ENCODE measurements around the gene FMNL2. TPM values are rescaled to one million over a fixed set of nuclear protein-coding genes. Genes with fewer than 3 reads are reported as not detected.

FMNL2 gene
- total RNA-seq, 1 experiment from 2014 or later, result 33.6 TPM

DNA sequence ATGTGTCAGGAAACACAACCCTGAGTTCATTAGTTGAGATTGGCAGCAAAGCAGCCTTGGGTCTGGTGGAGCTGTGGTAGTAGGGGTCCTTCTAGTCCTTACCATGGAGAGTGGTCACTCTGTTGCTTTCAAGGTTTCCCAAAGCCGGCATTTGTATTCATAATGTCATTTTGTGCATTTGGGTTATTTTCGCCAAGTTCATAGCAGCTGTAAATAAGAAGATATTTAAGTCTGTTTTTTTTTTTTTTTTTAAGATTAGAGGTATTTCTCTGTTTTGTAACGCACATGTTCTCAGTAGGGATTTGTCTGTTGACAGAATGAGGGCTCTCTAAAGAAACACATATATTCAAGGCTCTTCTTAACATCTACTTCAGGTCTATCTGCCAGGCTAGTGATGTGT, 268.2 kb downstream of the FMNL2 start:
- TF ChIP-seq, protein P1, sequence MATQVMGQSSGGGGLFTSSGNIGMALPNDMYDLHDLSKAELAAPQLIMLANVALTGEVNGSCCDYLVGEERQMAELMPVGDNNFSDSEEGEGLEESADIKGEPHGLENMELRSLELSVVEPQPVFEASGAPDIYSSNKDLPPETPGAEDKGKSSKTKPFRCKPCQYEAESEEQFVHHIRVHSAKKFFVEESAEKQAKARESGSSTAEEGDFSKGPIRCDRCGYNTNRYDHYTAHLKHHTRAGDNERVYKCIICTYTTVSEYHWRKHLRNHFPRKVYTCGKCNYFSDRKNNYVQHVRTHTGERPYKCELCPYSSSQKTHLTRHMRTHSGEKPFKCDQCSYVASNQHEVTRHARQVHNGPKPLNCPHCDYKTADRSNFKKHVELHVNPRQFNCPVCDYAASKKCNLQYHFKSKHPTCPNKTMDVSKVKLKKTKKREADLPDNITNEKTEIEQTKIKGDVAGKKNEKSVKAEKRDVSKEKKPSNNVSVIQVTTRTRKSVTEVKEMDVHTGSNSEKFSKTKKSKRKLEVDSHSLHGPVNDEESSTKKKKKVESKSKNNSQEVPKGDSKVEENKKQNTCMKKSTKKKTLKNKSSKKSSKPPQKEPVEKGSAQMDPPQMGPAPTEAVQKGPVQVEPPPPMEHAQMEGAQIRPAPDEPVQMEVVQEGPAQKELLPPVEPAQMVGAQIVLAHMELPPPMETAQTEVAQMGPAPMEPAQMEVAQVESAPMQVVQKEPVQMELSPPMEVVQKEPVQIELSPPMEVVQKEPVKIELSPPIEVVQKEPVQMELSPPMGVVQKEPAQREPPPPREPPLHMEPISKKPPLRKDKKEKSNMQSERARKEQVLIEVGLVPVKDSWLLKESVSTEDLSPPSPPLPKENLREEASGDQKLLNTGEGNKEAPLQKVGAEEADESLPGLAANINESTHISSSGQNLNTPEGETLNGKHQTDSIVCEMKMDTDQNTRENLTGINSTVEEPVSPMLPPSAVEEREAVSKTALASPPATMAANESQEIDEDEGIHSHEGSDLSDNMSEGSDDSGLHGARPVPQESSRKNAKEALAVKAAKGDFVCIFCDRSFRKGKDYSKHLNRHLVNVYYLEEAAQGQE (IDR thresholded peaks at IDR 0.05; ENCODE audit: insufficient read depth in 1 of 2, low read depth in 2 of 2, low read length in 1 of 2), result no peak
- TF ChIP-seq, protein P2, sequence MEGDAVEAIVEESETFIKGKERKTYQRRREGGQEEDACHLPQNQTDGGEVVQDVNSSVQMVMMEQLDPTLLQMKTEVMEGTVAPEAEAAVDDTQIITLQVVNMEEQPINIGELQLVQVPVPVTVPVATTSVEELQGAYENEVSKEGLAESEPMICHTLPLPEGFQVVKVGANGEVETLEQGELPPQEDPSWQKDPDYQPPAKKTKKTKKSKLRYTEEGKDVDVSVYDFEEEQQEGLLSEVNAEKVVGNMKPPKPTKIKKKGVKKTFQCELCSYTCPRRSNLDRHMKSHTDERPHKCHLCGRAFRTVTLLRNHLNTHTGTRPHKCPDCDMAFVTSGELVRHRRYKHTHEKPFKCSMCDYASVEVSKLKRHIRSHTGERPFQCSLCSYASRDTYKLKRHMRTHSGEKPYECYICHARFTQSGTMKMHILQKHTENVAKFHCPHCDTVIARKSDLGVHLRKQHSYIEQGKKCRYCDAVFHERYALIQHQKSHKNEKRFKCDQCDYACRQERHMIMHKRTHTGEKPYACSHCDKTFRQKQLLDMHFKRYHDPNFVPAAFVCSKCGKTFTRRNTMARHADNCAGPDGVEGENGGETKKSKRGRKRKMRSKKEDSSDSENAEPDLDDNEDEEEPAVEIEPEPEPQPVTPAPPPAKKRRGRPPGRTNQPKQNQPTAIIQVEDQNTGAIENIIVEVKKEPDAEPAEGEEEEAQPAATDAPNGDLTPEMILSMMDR (IDR thresholded peaks at IDR 0.05), result no peak
- TF ChIP-seq SIN3A (IDR thresholded peaks at IDR 0.05; ENCODE audit: borderline replicate concordance, insufficient read depth, low read depth, low read length) (no peak), TCF7L2 (IDR thresholded peaks at IDR 0.05; ENCODE audit: low read depth, low read length) (no peak)
- Histone ChIP-seq H3K4me1 (ENCODE audit: control insufficient read depth, insufficient read depth, low read length) (no peaks in the 10 kb centered on the region), H3K36me3 (ENCODE audit: control insufficient read depth, insufficient read depth, low read length) (no peaks in the 10 kb centered on the region), H3K27me3 (ENCODE audit: control insufficient read depth, insufficient read depth, low read length) (no peaks in the 10 kb centered on the region), H3K9me3 (ENCODE audit: control insufficient read depth, insufficient read depth, low read depth, low read length) (no peaks in the 10 kb centered on the region), H3K4me3 (ENCODE audit: low read depth in 2 of 2, low read length in 2 of 2) (no peak overlapping the region), H3K27ac (ENCODE audit: low read length) (no peak overlapping the region)
- no peak for DNase-seq (ENCODE audit: low read depth, low spot score)
- in situ Hi-C loops (cut with HindIII; ENCODE audit: low pct_unique_long_range_greater_than_20kb, low sequenced_read_pairs), result no loop called here
- CTCF ChIA-PET, result no interaction called here
- intact Hi-C loops (cut with micrococcal nuclease; ENCODE audit: unreplicated experiment), result no loop called here
- POLR2A ChIA-PET, result no interaction called here
- no peak for ATAC-seq
- no TSS peak for BruUV-seq (replicated peaks)

DNA sequence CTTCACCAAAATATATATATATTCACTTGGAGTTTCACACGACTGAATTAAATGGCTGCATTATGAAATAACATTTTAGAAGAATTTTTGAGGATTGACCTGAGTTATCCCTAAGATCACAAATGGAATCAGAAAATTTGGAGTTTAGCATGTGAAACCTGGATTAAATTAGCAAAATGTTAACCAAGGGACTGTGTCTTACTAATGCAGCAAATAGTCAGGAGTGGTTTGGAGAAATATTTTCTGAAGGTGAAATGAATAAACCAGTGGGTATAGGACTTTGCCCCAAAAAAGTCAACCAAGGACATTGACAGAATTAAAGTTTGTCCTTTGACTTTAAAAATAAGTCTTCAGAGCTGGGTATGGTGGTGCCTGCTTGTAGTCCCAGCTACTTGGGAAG, 271.1 kb downstream of the FMNL2 start:
- ChIA-PET CTCF (no interaction called here), POLR2A (no interaction called here)
- BruUV-seq (replicated peaks), result no TSS peak
- Histone ChIP-seq H3K4me3 (ENCODE audit: low read depth in 2 of 2, low read length in 2 of 2) (no peak overlapping the region), H3K27ac (ENCODE audit: low read length) (no peak overlapping the region), H3K9me3 (ENCODE audit: control insufficient read depth, insufficient read depth, low read depth, low read length) (no peaks in the 10 kb centered on the region), H3K36me3 (ENCODE audit: control insufficient read depth, insufficient read depth, low read length) (no peaks in the 10 kb centered on the region), H3K27me3 (ENCODE audit: control insufficient read depth, insufficient read depth, low read length) (no peaks in the 10 kb centered on the region), H3K4me1 (ENCODE audit: control insufficient read depth, insufficient read depth, low read length) (no peaks in the 10 kb centered on the region)
- in situ Hi-C loops (cut with HindIII; ENCODE audit: low pct_unique_long_range_greater_than_20kb, low sequenced_read_pairs) (no loop called here), intact Hi-C loops (cut with micrococcal nuclease; ENCODE audit: unreplicated experiment) (no loop called here)
- no peak for DNase-seq (ENCODE audit: low read depth, low spot score)
- no peak for ATAC-seq
- no peak for TF ChIP-seq POLR2AphosphoS5 (IDR thresholded peaks at IDR 0.05; ENCODE audit: low read depth, low read length)
- TF ChIP-seq, protein P1 (IDR thresholded peaks at IDR 0.05; ENCODE audit: insufficient read depth in 1 of 2, low read depth in 2 of 2, low read length in 1 of 2), result no peak
- TF ChIP-seq, protein P2 (IDR thresholded peaks at IDR 0.05), result no peak
- TF ChIP-seq TCF7L2 (IDR thresholded peaks at IDR 0.05; ENCODE audit: low read depth, low read length), result no peak
- no peak for TF ChIP-seq SIN3A (IDR thresholded peaks at IDR 0.05; ENCODE audit: borderline replicate concordance, insufficient read depth, low read depth, low read length)

Data from Panc1 (cell line).